Nephron (organoid): ENCODE measurements around the gene TSPAN18.
A peak's percentile ranks its signal among the peaks of the same experiment; 100 is the strongest.

ENCODE experiments used
- H3K27ac Mint-ChIP-seq, 3 experiments: 2 replicates each; pipeline ENCODE4 v1.8.0; 2020; ENCODE audit warnings: mixed read lengths in 3 of 3, mild to moderate bottlenecking in 2 of 3, moderate library complexity in 1 of 3
- H3K27me3 Mint-ChIP-seq: 2 replicates; pipeline ENCODE4 v1.8.0; 2021; ENCODE audit warnings: low read depth, mild to moderate bottlenecking, moderate library complexity, mixed read lengths
- H3K36me3 Mint-ChIP-seq: 2 replicates; pipeline ENCODE4 v1.8.0; 2020; ENCODE audit warnings: low read depth, mixed read lengths
- H3K4me1 Mint-ChIP-seq: 2 replicates; pipeline ENCODE4 v1.8.0; 2020; ENCODE audit warnings: mixed read lengths
- H3K4me3 Mint-ChIP-seq, 3 experiments: 2 replicates each; pipeline ENCODE4 v1.8.0; 2020; ENCODE audit warnings: mild to moderate bottlenecking in 3 of 3, mixed read lengths in 3 of 3, moderate library complexity in 2 of 3
- H3K9me3 Mint-ChIP-seq: 2 replicates; pipeline ENCODE4 v1.8.0; 2020; ENCODE audit warnings: mixed read lengths
- CTCF ChIP-seq, 3 experiments: fragments of 200-600 bp; sonication (generic); IDR thresholded peaks; one replicate each; pipeline ENCODE4 v1.5.0; 2021; ENCODE audit warnings: antibody characterized with exemption in 3 of 3; ENCODE audit not compliant: unreplicated experiment in 3 of 3

The TSPAN18 gene

GRCh38 chr11:44698252-44698912 lies 28.4 kb upstream of the TSPAN18 start:
- H3K27me3 Mint-ChIP-seq: no peaks in the 10 kb centered on the region
- no peak overlapping the region for H3K4me3 Mint-ChIP-seq
- H3K4me1 Mint-ChIP-seq: peaks cover 37% of the 10 kb centered on the region
- H3K36me3 Mint-ChIP-seq: no peaks in the 10 kb centered on the region
- peak overlapping the region in 2 of 3 experiments; percentile 6 to 15 for H3K27ac Mint-ChIP-seq
- no peaks in the 10 kb centered on the region for H3K9me3 Mint-ChIP-seq
- TF ChIP-seq CTCF (IDR thresholded peaks at IDR 0.05; ENCODE audit: unreplicated experiment in 3 of 3): no peak

GRCh38 chr11:44699497-44700408 lies 27.0 kb upstream of the TSPAN18 start:
- Mint-ChIP-seq H3K4me1 (peaks cover 35% of the 10 kb centered on the region), H3K4me3 (no peak overlapping the region), H3K36me3 (no peaks in the 10 kb centered on the region), H3K9me3 (peaks cover 4% of the 10 kb centered on the region), H3K27ac (peak overlapping the region in 2 of 3 experiments; percentile 53 to 90), H3K27me3 (no peaks in the 10 kb centered on the region)
- TF ChIP-seq CTCF (IDR thresholded peaks at IDR 0.05; ENCODE audit: unreplicated experiment in 3 of 3): no peak

- H3K36me3 Mint-ChIP-seq: no peaks in the 10 kb centered on the region
- H3K4me1 Mint-ChIP-seq: peaks cover 31% of the 10 kb centered on the region
- no peak for TF ChIP-seq CTCF (IDR thresholded peaks at IDR 0.05; ENCODE audit: unreplicated experiment in 3 of 3)
- H3K27me3 Mint-ChIP-seq: no peaks in the 10 kb centered on the region
- peak overlapping the region in 2 of 3 experiments; percentile 53 to 72 for H3K27ac Mint-ChIP-seq
- no peak overlapping the region for H3K4me3 Mint-ChIP-seq
- H3K9me3 Mint-ChIP-seq: peaks cover 4% of the 10 kb centered on the region
Observed at GRCh38 chr11:44701276-44701675, 25.5 kb upstream of the TSPAN18 start.

GRCh38 chr11:44702889-44703288 lies 23.9 kb upstream of the TSPAN18 start:
- Mint-ChIP-seq H3K36me3 (no peaks in the 10 kb centered on the region), H3K4me3 (no peak overlapping the region), H3K27me3 (no peaks in the 10 kb centered on the region), H3K27ac (peak overlapping the region in 1 of 3 experiments; percentile 53), H3K4me1 (peaks cover 33% of the 10 kb centered on the region), H3K9me3 (peaks cover 4% of the 10 kb centered on the region)
- no peak for TF ChIP-seq CTCF (IDR thresholded peaks at IDR 0.05; ENCODE audit: unreplicated experiment in 3 of 3)

- no peak overlapping the region for H3K27ac Mint-ChIP-seq
- peaks cover 4% of the 10 kb centered on the region for H3K36me3 Mint-ChIP-seq
- peaks cover 4% of the 10 kb centered on the region for H3K9me3 Mint-ChIP-seq
- TF ChIP-seq CTCF (IDR thresholded peaks at IDR 0.05; ENCODE audit: unreplicated experiment in 3 of 3): no peak
- H3K4me3 Mint-ChIP-seq: no peak overlapping the region
- H3K4me1 Mint-ChIP-seq: peaks cover 41% of the 10 kb centered on the region
- peaks cover 5% of the 10 kb centered on the region for H3K27me3 Mint-ChIP-seq
Observed at GRCh38 chr11:44707094-44707493, 19.7 kb upstream of the TSPAN18 start.
